ENCODE data around the gene SYT4. TPM values are rescaled to one million over a fixed set of nuclear protein-coding genes. Genes with fewer than 3 reads are reported as not detected.

Gene SYT4
- total RNA-seq = not detected in 3 replicates
- long read RNA-seq = 0 reads

- H3K36me3 Mint-ChIP-seq (ENCODE audit: low read depth) = no peaks in the 10 kb centered on the region
- peaks cover 4% of the 10 kb centered on the region for H3K4me1 Mint-ChIP-seq (ENCODE audit: low read depth)
- no peak within 1 kb of the TSS for H3K4me3 Mint-ChIP-seq (ENCODE audit: unreplicated experiment)
- no peak for DNase-seq (ENCODE audit: low spot score)
- no peak within 1 kb of the TSS for H3K27ac Mint-ChIP-seq (ENCODE audit: unreplicated experiment)
- H3K27me3 Mint-ChIP-seq (ENCODE audit: low read depth) = peaks cover 27% of the 10 kb centered on the region
- no peak for TF ChIP-seq CTCF (IDR thresholded peaks at IDR 0.05)
- no peaks in the 10 kb centered on the region for H3K9me3 Mint-ChIP-seq (ENCODE audit: low read depth)
Measured at GRCh38 chr18:43277164-43277600, at the start of gene SYT4. Gene SYT4 (minus strand): TSS chr18:43277490. CDS start chr18:43277281, 209 bp downstream.

GRCh38 chr18:43322132-43322531, 44.8 kb upstream of the SYT4 start:
- Mint-ChIP-seq H3K27me3 (ENCODE audit: low read depth) (no peaks in the 10 kb centered on the region), H3K4me3 (ENCODE audit: unreplicated experiment) (no peak overlapping the region), H3K9me3 (ENCODE audit: low read depth) (no peaks in the 10 kb centered on the region), H3K27ac (ENCODE audit: unreplicated experiment) (no peak overlapping the region), H3K36me3 (ENCODE audit: low read depth) (no peaks in the 10 kb centered on the region), H3K4me1 (ENCODE audit: low read depth) (no peaks in the 10 kb centered on the region)
- no peak for DNase-seq (ENCODE audit: low spot score)
- TF ChIP-seq CTCF (IDR thresholded peaks at IDR 0.05) = no peak

- Mint-ChIP-seq H3K4me1 (ENCODE audit: low read depth) (no peaks in the 10 kb centered on the region), H3K4me3 (ENCODE audit: unreplicated experiment) (no peak overlapping the region), H3K36me3 (ENCODE audit: low read depth) (no peaks in the 10 kb centered on the region), H3K27ac (ENCODE audit: unreplicated experiment) (no peak overlapping the region), H3K27me3 (ENCODE audit: low read depth) (peaks cover 9% of the 10 kb centered on the region), H3K9me3 (ENCODE audit: low read depth) (no peaks in the 10 kb centered on the region)
- no peak for TF ChIP-seq CTCF (IDR thresholded peaks at IDR 0.05)
- DNase-seq (ENCODE audit: low spot score) = no peak
Measured at GRCh38 chr18:43314941-43315340, 37.7 kb upstream of the SYT4 start.

GRCh38 chr18:43312891-43313290, 35.6 kb upstream of the SYT4 start:
- no peak overlapping the region for H3K27ac Mint-ChIP-seq (ENCODE audit: unreplicated experiment)
- no peak for TF ChIP-seq CTCF (IDR thresholded peaks at IDR 0.05)
- DNase-seq (ENCODE audit: low spot score) = no peak

DNA sequence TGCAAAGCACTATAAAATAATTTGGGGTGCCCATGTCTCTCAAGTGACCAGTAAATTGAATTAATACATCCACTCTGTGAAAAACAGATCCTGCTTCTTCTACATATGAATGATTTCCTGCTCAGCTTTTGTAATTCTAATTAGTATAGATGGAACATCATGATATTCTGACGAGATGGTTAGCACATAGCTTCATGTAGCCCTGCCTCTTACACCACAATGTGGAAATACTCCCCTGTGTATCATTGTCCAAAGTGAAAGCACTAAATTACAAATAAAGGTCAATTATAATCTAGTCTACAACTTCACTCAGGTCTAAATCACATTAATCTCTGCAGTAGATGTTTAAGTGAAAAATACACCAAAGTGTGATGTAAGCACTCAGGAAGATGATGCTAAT, 32.9 kb upstream of the SYT4 start:
- no peak for TF ChIP-seq CTCF (IDR thresholded peaks at IDR 0.05)
- no peaks in the 10 kb centered on the region for H3K9me3 Mint-ChIP-seq (ENCODE audit: low read depth)
- DNase-seq (ENCODE audit: low spot score) = no peak
- no peaks in the 10 kb centered on the region for H3K36me3 Mint-ChIP-seq (ENCODE audit: low read depth)
- no peaks in the 10 kb centered on the region for H3K4me1 Mint-ChIP-seq (ENCODE audit: low read depth)
- no peak overlapping the region for H3K27ac Mint-ChIP-seq (ENCODE audit: unreplicated experiment)
- H3K27me3 Mint-ChIP-seq (ENCODE audit: low read depth) = peaks cover 7% of the 10 kb centered on the region
- no peak overlapping the region for H3K4me3 Mint-ChIP-seq (ENCODE audit: unreplicated experiment)

More at GRCh38 chr18:43312891-43313290, 35.6 kb upstream of the SYT4 start:
- no peaks in the 10 kb centered on the region for H3K4me1 Mint-ChIP-seq (ENCODE audit: low read depth)
- H3K9me3 Mint-ChIP-seq (ENCODE audit: low read depth) = no peaks in the 10 kb centered on the region
- H3K27me3 Mint-ChIP-seq (ENCODE audit: low read depth) = peaks cover 9% of the 10 kb centered on the region
- no peaks in the 10 kb centered on the region for H3K36me3 Mint-ChIP-seq (ENCODE audit: low read depth)
- no peak overlapping the region for H3K4me3 Mint-ChIP-seq (ENCODE audit: unreplicated experiment)
